ENCODE measurements around the gene ABHD11. TPM values are rescaled to one million over a fixed set of nuclear protein-coding genes. Genes with fewer than 3 reads are reported as not detected.

ABHD11 gene
- total and polyA plus RNA-seq, 4 donors = 5.1 to 7.6 (median 6.6) TPM

DNA sequence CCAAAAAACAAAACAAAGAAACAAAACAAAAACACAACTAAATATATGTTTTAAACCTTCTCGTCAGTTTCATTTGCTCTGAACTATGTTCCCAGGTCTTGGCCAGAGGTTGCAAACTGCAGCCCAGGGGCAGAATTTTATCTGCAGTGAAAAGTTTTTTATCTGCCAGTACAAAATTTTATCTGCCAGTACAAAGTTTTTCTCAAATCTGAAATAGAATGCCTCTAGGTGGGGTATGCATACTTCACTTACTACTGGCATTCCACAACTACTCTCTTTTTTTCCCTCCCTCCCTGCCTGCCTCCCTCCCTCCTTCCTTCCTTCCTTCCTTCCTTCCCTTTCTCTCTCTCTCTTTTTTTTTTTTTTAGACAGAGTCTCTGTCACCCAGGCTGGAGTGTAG, 40.9 kb upstream of the ABHD11 start:
- WGBS = 29% methylated on average over 1 of the region's 1 CpG
- no peak for DNase-seq (ENCODE audit: low spot score)
- no peak overlapping the region for H3K4me3 ChIP-seq (ENCODE audit: low read depth in 1 of 3, low read length in 3 of 3)
- no peak overlapping the region for H3K27ac ChIP-seq (ENCODE audit: low read depth in 1 of 2, low read length in 2 of 2)
- no peaks in the 10 kb centered on the region for H3K9me3 ChIP-seq (ENCODE audit: control insufficient read depth in 4 of 4, low read length in 3 of 4)
- TF ChIP-seq HNF4A (conservative IDR thresholded peaks at IDR 0.05) (peak in 1 of 2 donors; percentile 7), TAF1 (conservative IDR thresholded peaks at IDR 0.05) (no peak)
- peaks cover 4 to 13% (median 11%) of the 10 kb centered on the region in 4 donors for H3K4me1 ChIP-seq (ENCODE audit: control insufficient read depth in 4 of 4, insufficient read depth in 4 of 4, low read length in 3 of 4)
- no peaks in the 10 kb centered on the region for H3K27me3 ChIP-seq (ENCODE audit: control insufficient read depth in 4 of 4, insufficient read depth in 4 of 4, low read length in 3 of 4)
- H3K9ac ChIP-seq (ENCODE audit: low read depth in 1 of 2, low read length in 2 of 2) = no peak overlapping the region
- H3K36me3 ChIP-seq (ENCODE audit: control insufficient read depth in 4 of 4, insufficient read depth in 3 of 4, low read depth in 1 of 4, low read length in 3 of 4) = no peaks in the 10 kb centered on the region

- 88% methylated on average over 11 of the region's 11 CpGs for WGBS
Observed at GRCh38 chr7:73778801-73779389, 40.3 kb upstream of the ABHD11 start.

More at GRCh38 chr7:73778801-73779389, 40.3 kb upstream of the ABHD11 start:
- no peak for DNase-seq (ENCODE audit: low spot score)
- no peak for TF ChIP-seq FOXA1 (IDR thresholded peaks at IDR 0.05)
- TF ChIP-seq, protein P1, sequence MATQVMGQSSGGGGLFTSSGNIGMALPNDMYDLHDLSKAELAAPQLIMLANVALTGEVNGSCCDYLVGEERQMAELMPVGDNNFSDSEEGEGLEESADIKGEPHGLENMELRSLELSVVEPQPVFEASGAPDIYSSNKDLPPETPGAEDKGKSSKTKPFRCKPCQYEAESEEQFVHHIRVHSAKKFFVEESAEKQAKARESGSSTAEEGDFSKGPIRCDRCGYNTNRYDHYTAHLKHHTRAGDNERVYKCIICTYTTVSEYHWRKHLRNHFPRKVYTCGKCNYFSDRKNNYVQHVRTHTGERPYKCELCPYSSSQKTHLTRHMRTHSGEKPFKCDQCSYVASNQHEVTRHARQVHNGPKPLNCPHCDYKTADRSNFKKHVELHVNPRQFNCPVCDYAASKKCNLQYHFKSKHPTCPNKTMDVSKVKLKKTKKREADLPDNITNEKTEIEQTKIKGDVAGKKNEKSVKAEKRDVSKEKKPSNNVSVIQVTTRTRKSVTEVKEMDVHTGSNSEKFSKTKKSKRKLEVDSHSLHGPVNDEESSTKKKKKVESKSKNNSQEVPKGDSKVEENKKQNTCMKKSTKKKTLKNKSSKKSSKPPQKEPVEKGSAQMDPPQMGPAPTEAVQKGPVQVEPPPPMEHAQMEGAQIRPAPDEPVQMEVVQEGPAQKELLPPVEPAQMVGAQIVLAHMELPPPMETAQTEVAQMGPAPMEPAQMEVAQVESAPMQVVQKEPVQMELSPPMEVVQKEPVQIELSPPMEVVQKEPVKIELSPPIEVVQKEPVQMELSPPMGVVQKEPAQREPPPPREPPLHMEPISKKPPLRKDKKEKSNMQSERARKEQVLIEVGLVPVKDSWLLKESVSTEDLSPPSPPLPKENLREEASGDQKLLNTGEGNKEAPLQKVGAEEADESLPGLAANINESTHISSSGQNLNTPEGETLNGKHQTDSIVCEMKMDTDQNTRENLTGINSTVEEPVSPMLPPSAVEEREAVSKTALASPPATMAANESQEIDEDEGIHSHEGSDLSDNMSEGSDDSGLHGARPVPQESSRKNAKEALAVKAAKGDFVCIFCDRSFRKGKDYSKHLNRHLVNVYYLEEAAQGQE (IDR thresholded peaks at IDR 0.05) = no peak
- TF ChIP-seq TAF1 (conservative IDR thresholded peaks at IDR 0.05) = no peak
- TF ChIP-seq RXRA (IDR thresholded peaks at IDR 0.05) = no peak
- no peak for TF ChIP-seq HNF4G (IDR thresholded peaks at IDR 0.05)
- TF ChIP-seq JUND (IDR thresholded peaks at IDR 0.05) = no peak
- TF ChIP-seq RAD21 (IDR thresholded peaks at IDR 0.05) = no peak
- TF ChIP-seq HNF4A (conservative IDR thresholded peaks at IDR 0.05) = no peak
- TF ChIP-seq, protein P2, sequence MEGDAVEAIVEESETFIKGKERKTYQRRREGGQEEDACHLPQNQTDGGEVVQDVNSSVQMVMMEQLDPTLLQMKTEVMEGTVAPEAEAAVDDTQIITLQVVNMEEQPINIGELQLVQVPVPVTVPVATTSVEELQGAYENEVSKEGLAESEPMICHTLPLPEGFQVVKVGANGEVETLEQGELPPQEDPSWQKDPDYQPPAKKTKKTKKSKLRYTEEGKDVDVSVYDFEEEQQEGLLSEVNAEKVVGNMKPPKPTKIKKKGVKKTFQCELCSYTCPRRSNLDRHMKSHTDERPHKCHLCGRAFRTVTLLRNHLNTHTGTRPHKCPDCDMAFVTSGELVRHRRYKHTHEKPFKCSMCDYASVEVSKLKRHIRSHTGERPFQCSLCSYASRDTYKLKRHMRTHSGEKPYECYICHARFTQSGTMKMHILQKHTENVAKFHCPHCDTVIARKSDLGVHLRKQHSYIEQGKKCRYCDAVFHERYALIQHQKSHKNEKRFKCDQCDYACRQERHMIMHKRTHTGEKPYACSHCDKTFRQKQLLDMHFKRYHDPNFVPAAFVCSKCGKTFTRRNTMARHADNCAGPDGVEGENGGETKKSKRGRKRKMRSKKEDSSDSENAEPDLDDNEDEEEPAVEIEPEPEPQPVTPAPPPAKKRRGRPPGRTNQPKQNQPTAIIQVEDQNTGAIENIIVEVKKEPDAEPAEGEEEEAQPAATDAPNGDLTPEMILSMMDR (IDR thresholded peaks at IDR 0.05; ENCODE audit: low read depth, low read length, missing input control) = no peak
- TF ChIP-seq YY1 (IDR thresholded peaks at IDR 0.05) = no peak
- TF ChIP-seq NR2F2 (IDR thresholded peaks at IDR 0.05) = no peak
- TF ChIP-seq, protein P3, sequence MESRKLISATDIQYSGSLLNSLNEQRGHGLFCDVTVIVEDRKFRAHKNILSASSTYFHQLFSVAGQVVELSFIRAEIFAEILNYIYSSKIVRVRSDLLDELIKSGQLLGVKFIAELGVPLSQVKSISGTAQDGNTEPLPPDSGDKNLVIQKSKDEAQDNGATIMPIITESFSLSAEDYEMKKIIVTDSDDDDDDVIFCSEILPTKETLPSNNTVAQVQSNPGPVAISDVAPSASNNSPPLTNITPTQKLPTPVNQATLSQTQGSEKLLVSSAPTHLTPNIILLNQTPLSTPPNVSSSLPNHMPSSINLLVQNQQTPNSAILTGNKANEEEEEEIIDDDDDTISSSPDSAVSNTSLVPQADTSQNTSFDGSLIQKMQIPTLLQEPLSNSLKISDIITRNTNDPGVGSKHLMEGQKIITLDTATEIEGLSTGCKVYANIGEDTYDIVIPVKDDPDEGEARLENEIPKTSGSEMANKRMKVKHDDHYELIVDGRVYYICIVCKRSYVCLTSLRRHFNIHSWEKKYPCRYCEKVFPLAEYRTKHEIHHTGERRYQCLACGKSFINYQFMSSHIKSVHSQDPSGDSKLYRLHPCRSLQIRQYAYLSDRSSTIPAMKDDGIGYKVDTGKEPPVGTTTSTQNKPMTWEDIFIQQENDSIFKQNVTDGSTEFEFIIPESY (IDR thresholded peaks at IDR 0.05) = no peak
- TF ChIP-seq GABPA (IDR thresholded peaks at IDR 0.05 in 1 of 2, conservative IDR thresholded peaks at IDR 0.05 in 1 of 2) = no peak
- TF ChIP-seq EGR1 (IDR thresholded peaks at IDR 0.05; ENCODE audit: low read depth in 2 of 2) = no peak
- TF ChIP-seq, protein P4, sequence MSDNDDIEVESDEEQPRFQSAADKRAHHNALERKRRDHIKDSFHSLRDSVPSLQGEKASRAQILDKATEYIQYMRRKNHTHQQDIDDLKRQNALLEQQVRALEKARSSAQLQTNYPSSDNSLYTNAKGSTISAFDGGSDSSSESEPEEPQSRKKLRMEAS (IDR thresholded peaks at IDR 0.05) = no peak
- no peak for TF ChIP-seq SP1 (IDR thresholded peaks at IDR 0.05)
- TF ChIP-seq ATF3 (IDR thresholded peaks at IDR 0.05) = no peak
- TF ChIP-seq FOXA2 (IDR thresholded peaks at IDR 0.05) = no peak
- Histone ChIP-seq H3K4me1 (ENCODE audit: control insufficient read depth in 4 of 4, insufficient read depth in 4 of 4, low read length in 3 of 4) (peaks cover 6 to 19% (median 17%) of the 10 kb centered on the region in 4 donors), H3K27me3 (ENCODE audit: control insufficient read depth in 4 of 4, insufficient read depth in 4 of 4, low read length in 3 of 4) (no peaks in the 10 kb centered on the region), H3K4me3 (ENCODE audit: low read depth in 1 of 3, low read length in 3 of 3) (no peak overlapping the region), H3K9ac (ENCODE audit: low read depth in 1 of 2, low read length in 2 of 2) (no peak overlapping the region), H3K27ac (ENCODE audit: low read depth in 1 of 2, low read length in 2 of 2) (no peak overlapping the region), H3K9me3 (ENCODE audit: control insufficient read depth in 4 of 4, low read length in 3 of 4) (no peaks in the 10 kb centered on the region), H3K36me3 (ENCODE audit: control insufficient read depth in 4 of 4, insufficient read depth in 3 of 4, low read depth in 1 of 4, low read length in 3 of 4) (no peaks in the 10 kb centered on the region)

Measured in liver (tissue), 9 donors.